GM21723 (cell line): ENCODE data around the gene DERL3.
"Not testable (repeated sequence)": the region's sequence is repeated elsewhere in the genome, so short reads cannot be mapped to it uniquely, and the experiment has no call there.

Source experiments
- ATAC-seq: cut with Tn5 transposase; IDR thresholded peaks from one replicate; pipeline ENCODE4 v1.9.1; 2021; ENCODE audit warnings: mild to moderate bottlenecking, moderate library complexity; ENCODE audit not compliant: unreplicated experiment

The DERL3 gene

GRCh38 chr22:23838681-23839468 is at the start of gene DERL3:
Gene DERL3, minus strand, starts transcription at chr22:23839006. Its CDS starts 19 bp downstream, at chr22:23838987.
- ATAC-seq, result peak; percentile 75

GRCh38 chr22:23884140-23884539 is 45.3 kb upstream of the DERL3 start:
- no peak for ATAC-seq

- no peak for ATAC-seq
Observed at GRCh38 chr22:23883658-23884057, 44.9 kb upstream of the DERL3 start.

- ATAC-seq, result no peak
Observed at GRCh38 chr22:23882370-23882769, 43.6 kb upstream of the DERL3 start.

- ATAC-seq, result no peak
Observed at GRCh38 chr22:23878219-23878618, 39.4 kb upstream of the DERL3 start.

GRCh38 chr22:23877566-23877965 is 38.8 kb upstream of the DERL3 start:
- no peak for ATAC-seq

GRCh38 chr22:23875801-23876200 is 37.0 kb upstream of the DERL3 start:
- ATAC-seq, result no peak

GRCh38 chr22:23874871-23875270 is 36.1 kb upstream of the DERL3 start:
- ATAC-seq, result no peak

- no peak for ATAC-seq
Observed at GRCh38 chr22:23868580-23868979, 29.8 kb upstream of the DERL3 start.

- not testable (repeated sequence) for ATAC-seq
Observed at GRCh38 chr22:23864499-23865154, 25.8 kb upstream of the DERL3 start.

- no peak for ATAC-seq
Observed at GRCh38 chr22:23862103-23862502, 23.3 kb upstream of the DERL3 start.

- not testable (repeated sequence) for ATAC-seq
Observed at GRCh38 chr22:23860187-23860586, 21.4 kb upstream of the DERL3 start.

- no peak for ATAC-seq
Observed at GRCh38 chr22:23859201-23859600, 20.4 kb upstream of the DERL3 start.

GRCh38 chr22:23858484-23858815 is 19.6 kb upstream of the DERL3 start:
- ATAC-seq, result no peak

- peak; percentile 90 for ATAC-seq
Observed at GRCh38 chr22:23857606-23858483, 19.0 kb upstream of the DERL3 start, which contains the start of gene SLC2A11. Gene SLC2A11, plus strand, starts transcription at chr22:23857875. Its CDS starts 125 bp downstream, at chr22:23858000.

- peak; percentile 40 for ATAC-seq
Observed at GRCh38 chr22:23856721-23857605, 18.2 kb upstream of the DERL3 start.

- ATAC-seq, result no peak
Observed at GRCh38 chr22:23850136-23850611, 11.4 kb upstream of the DERL3 start.

GRCh38 chr22:23849009-23850006 is 10.5 kb upstream of the DERL3 start:
- no peak for ATAC-seq
